ENCODE results near the gene TP53INP2.

The TP53INP2 gene

GRCh38 chr20:34709044-34709830 lies 5.1 kb downstream of the TP53INP2 start (continued):
- peak; percentile 91 for TF ChIP-seq HIC1 (tag by site-specific recombination; IDR thresholded peaks at IDR 0.05)
- TF ChIP-seq SCRT2 (tag by site-specific recombination; IDR thresholded peaks at IDR 0.05): no peak
- TF ChIP-seq ZFHX2 (tag by site-specific recombination; conservative IDR thresholded peaks at IDR 0.05): peak; percentile 98
- TF ChIP-seq REPIN1 (tag by site-specific recombination; IDR thresholded peaks at IDR 0.05; ENCODE audit: low read depth): no peak
- TF ChIP-seq ZNF664 (tag by site-specific recombination; IDR thresholded peaks at IDR 0.05): no peak
- no peak for TF ChIP-seq ZNF302 (tag by site-specific recombination; IDR thresholded peaks at IDR 0.05; ENCODE audit: low read depth)
- no peak for TF ChIP-seq ZFP41 (tag by site-specific recombination; IDR thresholded peaks at IDR 0.05; ENCODE audit: borderline replicate concordance)
- no peak for TF ChIP-seq ZNF174 (tag by site-specific recombination; IDR thresholded peaks at IDR 0.05)
- no peak for TF ChIP-seq TSHZ1 (tag by site-specific recombination; IDR thresholded peaks at IDR 0.05; ENCODE audit: borderline replicate concordance)
- TF ChIP-seq ZNF133 (tag by site-specific recombination; IDR thresholded peaks at IDR 0.05): no peak
- no peak for TF ChIP-seq KLF10 (tag by site-specific recombination; IDR thresholded peaks at IDR 0.05)
- no peak for TF ChIP-seq GLI2 (tag by site-specific recombination; IDR thresholded peaks at IDR 0.05; ENCODE audit: borderline replicate concordance, low read depth)
- TF ChIP-seq ZNF548 (tag by site-specific recombination; IDR thresholded peaks at IDR 0.05): no peak
- peak; percentile 76 for TF ChIP-seq KLF9 (tag by site-specific recombination; IDR thresholded peaks at IDR 0.05; ENCODE audit: low read depth)
- TF ChIP-seq ZNF416 (tag by site-specific recombination; IDR thresholded peaks at IDR 0.05): no peak
- no peak for TF ChIP-seq ZNF48 (tag by site-specific recombination; IDR thresholded peaks at IDR 0.05)
- no peak for TF ChIP-seq SALL2 (tag by site-specific recombination; IDR thresholded peaks at IDR 0.05; ENCODE audit: borderline replicate concordance)
- TF ChIP-seq ZNF785 (tag by site-specific recombination; IDR thresholded peaks at IDR 0.05): peak; percentile 88; the same call in 1 of the 2 replicates
- TF ChIP-seq ZNF324 (tag by site-specific recombination; IDR thresholded peaks at IDR 0.05): peak; percentile 29; the same call in 1 of the 2 replicates
- no peak for TF ChIP-seq INSM2 (tag by site-specific recombination; IDR thresholded peaks at IDR 0.05)
- TF ChIP-seq ZNF639 (tag by site-specific recombination; IDR thresholded peaks at IDR 0.05): no peak
- TF ChIP-seq YY2 (tag by site-specific recombination; IDR thresholded peaks at IDR 0.05): no peak
- TF ChIP-seq ZFP69B (tag by site-specific recombination; IDR thresholded peaks at IDR 0.05): peak; percentile 29; the same call in 1 of the 2 replicates
- TF ChIP-seq ZNF341 (tag by site-specific recombination; IDR thresholded peaks at IDR 0.05; ENCODE audit: low read depth): no peak; the same call in none of the 2 replicates
- TF ChIP-seq ZNF629 (tag by site-specific recombination; IDR thresholded peaks at IDR 0.05): peak; percentile 84
- 0 out of 2 replicates have a peak, but pooled peaks have one; percentile 14 for TF ChIP-seq PRDM1 (tag by site-specific recombination; IDR thresholded peaks at IDR 0.05)
- TF ChIP-seq ZNF433 (tag by site-specific recombination; IDR thresholded peaks at IDR 0.05; ENCODE audit: low read depth): no peak
- 0 out of 2 replicates have a peak, but pooled peaks have one; percentile 48 for TF ChIP-seq ZNF501 (tag by site-specific recombination; IDR thresholded peaks at IDR 0.05)
- no peak for TF ChIP-seq ZFP37 (tag by site-specific recombination; IDR thresholded peaks at IDR 0.05)
- TF ChIP-seq ZNF114 (tag by site-specific recombination; IDR thresholded peaks at IDR 0.05): no peak
- TF ChIP-seq ZNF391 (tag by site-specific recombination; IDR thresholded peaks at IDR 0.05; ENCODE audit: borderline replicate concordance, low read depth): no peak

Measured in HEK293 (cell line).